Left lung (tissue), 14 donors: ENCODE data around the gene CNR1. TPM values are rescaled to one million over a fixed set of nuclear protein-coding genes. Genes with fewer than 3 reads are reported as not detected.
A peak's percentile ranks its signal among the peaks of the same experiment; 100 is the strongest.
"Not testable (repeated sequence)": the region's sequence is repeated elsewhere in the genome, so short reads cannot be mapped to it uniquely, and the experiment has no call there.

Source experiments
- ATAC-seq: fragments of 200-7000 bp; cut with Tn5 transposase; one replicate; pipeline ENCODE4 v1.9.1; 2020; ENCODE audit warnings: moderate library complexity
- DNase-seq, 4 donors: peaks; one replicate each; pipeline ENCODE4 v3.0.0-alpha.2; 2013 to 2020
- H3K27ac ChIP-seq, 2 donors: fragments of 200-600 bp; sonication (generic) in 1 of 2; one replicate each; pipeline versions ENCODE4 v1.5.0 to v1.8.0; 2020 to 2021
- H3K27me3 ChIP-seq, 2 donors: fragments of 200-600 bp; sonication (generic) in 1 of 2; one replicate each; pipeline versions ENCODE4 v1.5.0 to v1.8.0; 2020 to 2021
- H3K36me3 ChIP-seq, 2 donors: fragments of 200-600 bp; sonication (generic) in 1 of 2; one replicate each; pipeline versions ENCODE4 v1.5.0 to v1.8.0; 2020 to 2021
- H3K4me1 ChIP-seq, 2 donors: fragments of 200-600 bp; one replicate each; pipeline ENCODE4 v1.8.0; 2021
- H3K4me3 ChIP-seq, 2 donors: fragments of 200-600 bp; sonication (generic) in 1 of 2; one replicate each; pipeline versions ENCODE4 v1.5.0 to v1.8.0; 2020 to 2021; ENCODE audit warnings: mild to moderate bottlenecking in 1 of 2
- H3K9me3 ChIP-seq, 2 donors: fragments of 200-600 bp; sonication (generic) in 1 of 2; one replicate each; pipeline versions ENCODE4 v1.5.0 to v1.8.0; 2020 to 2021
- intact Hi-C, 2 donors: fragments of 100-400 bp; cut with DNase I; formaldehyde crosslinking; loops; one replicate each; pipeline versions ENCODE4 v1.11.2 to v1.14.2; 2022
- long read RNA-seq, 12 donors: library from polyadenylated mRNA in 2 of 12; unstranded in 2 of 12; transcript quantifications; one replicate each; pipeline ENCODE4 v2.0.0 and lab custom pipeline, GENCODE V29; 2019 to 2026
- polyA plus RNA-seq, 6 donors: library from polyadenylated mRNA; unstranded; fragments of 120-200 nt; gene quantifications; one replicate each; pipeline ENCODE4 v1.2.1, GENCODE V29; 2013; ENCODE audit not compliant: insufficient read length in 6 of 6
- total RNA-seq, 2 donors: library from RNA; stranded (reverse); fragmentation: NEBNext Ultra II Directional; extraction: Animal tissue kit (Norgen Biotek cat#: 25700); gene quantifications; one replicate each; pipeline ENCODE4 v1.2.1, GENCODE V29; 2021
- TF ChIP-seq, protein P1 (sequence below), 2 donors: fragments of 200-600 bp; sonication (generic) in 1 of 2; IDR thresholded peaks; one replicate each; pipeline versions ENCODE4 v1.5.0 to v1.8.0; 2021; ENCODE audit warnings: antibody characterized with exemption in 2 of 2
- donor health status: DM: no; HTN: yes; CAD: no.
- donor health status: DM: no; HTN: no; CAD: no.

The CNR1 gene
- 10 to 100 TPM; 16.4 to 29.8 TPM for total RNA-seq
- under 1 TPM; 0.13 to 0.30 (median 0.17) TPM for polyA plus RNA-seq
- long read RNA-seq, donor 1, partial matches to known transcripts: 0 of 1 reads
- long read RNA-seq, donor 1, other reads (novel, unspliced or antisense): 0 of 1 reads
- long read RNA-seq, donor 2: 0 reads
- long read RNA-seq, donor 3: 0 reads
- long read RNA-seq, donor 4, partial matches to known transcripts: 0 of 1 reads
- long read RNA-seq, donor 4, other reads (novel, unspliced or antisense): 1 of 1 reads
- long read RNA-seq, donor 5, full-length matches to known transcripts: 1 of 1 reads
- long read RNA-seq, donor 5, partial matches to known transcripts: 0 of 1 reads
- long read RNA-seq, donor 5, other reads (novel, unspliced or antisense): 0 of 1 reads
- long read RNA-seq, donor 6: 0 reads
- long read RNA-seq, donor 7: 0 reads
- long read RNA-seq, donor 8: 0 reads
- long read RNA-seq, donor 9: 0 reads
- long read RNA-seq, donor 10: 0 reads
- long read RNA-seq, donor 11, full-length matches to known transcripts: 25 of 25 reads
- long read RNA-seq, donor 11, partial matches to known transcripts: 0 of 25 reads
- long read RNA-seq, donor 11, other reads (novel, unspliced or antisense): 0 of 25 reads
- long read RNA-seq, donor 12: 0 reads

DNA sequence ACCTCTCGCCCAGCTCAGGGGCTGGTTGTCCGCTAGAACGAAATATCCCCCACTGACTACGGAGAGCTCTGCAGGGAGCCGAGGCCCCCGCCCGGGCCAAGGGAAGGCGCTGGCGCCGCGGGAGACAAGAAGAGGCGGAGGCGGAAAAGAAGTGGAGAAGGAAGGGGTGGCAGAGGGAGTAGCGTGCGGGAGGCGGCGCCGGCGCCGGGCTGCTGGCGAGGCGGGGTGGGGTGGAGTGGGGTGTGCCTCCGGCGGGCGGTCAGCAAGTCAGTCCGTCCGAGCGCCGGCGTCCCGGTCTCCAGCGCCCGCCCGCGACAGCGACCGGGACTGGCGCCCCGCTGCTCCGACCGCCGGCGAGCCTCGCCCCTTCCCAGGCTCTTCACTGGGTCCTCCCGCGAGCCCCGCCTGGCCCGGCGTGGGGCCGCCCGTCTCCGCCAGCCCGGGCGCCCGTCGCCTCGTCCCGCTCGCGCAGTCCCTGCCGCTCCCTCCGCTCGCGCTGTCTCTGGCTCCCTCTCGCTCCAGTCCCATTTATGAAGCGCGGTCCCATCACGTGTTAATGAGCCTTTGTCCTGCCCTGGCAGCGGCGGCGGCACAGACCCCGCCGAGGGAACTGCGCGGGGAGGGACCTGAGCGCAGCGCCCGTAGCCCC is at the start of gene CNR1:
Gene CNR1 (minus strand): TSS at position 504 of the 649 bp plus-strand sequence. CDS start 21,073 bp downstream, outside the sequence.
- Histone ChIP-seq H3K36me3 (no peaks in the 10 kb centered on the region), H3K27me3 (peaks cover 38 to 97% of the 10 kb centered on the region in 2 donors), H3K4me3 (peak within 1 kb of the TSS; percentile 36 to 53), H3K9me3 (no peaks in the 10 kb centered on the region), H3K4me1 (peaks cover 0 to 21% of the 10 kb centered on the region in 2 donors), H3K27ac (peak within 1 kb of the TSS; percentile 46 to 72)
- DNase-seq (peak in 3 of 4 donors; percentile 44 to 94 (median 84)), ATAC-seq (peak; percentile 95)
- intact Hi-C loops: no loop called here
- TF ChIP-seq, protein P1, sequence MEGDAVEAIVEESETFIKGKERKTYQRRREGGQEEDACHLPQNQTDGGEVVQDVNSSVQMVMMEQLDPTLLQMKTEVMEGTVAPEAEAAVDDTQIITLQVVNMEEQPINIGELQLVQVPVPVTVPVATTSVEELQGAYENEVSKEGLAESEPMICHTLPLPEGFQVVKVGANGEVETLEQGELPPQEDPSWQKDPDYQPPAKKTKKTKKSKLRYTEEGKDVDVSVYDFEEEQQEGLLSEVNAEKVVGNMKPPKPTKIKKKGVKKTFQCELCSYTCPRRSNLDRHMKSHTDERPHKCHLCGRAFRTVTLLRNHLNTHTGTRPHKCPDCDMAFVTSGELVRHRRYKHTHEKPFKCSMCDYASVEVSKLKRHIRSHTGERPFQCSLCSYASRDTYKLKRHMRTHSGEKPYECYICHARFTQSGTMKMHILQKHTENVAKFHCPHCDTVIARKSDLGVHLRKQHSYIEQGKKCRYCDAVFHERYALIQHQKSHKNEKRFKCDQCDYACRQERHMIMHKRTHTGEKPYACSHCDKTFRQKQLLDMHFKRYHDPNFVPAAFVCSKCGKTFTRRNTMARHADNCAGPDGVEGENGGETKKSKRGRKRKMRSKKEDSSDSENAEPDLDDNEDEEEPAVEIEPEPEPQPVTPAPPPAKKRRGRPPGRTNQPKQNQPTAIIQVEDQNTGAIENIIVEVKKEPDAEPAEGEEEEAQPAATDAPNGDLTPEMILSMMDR (IDR thresholded peaks at IDR 0.05): no peak

DNA sequence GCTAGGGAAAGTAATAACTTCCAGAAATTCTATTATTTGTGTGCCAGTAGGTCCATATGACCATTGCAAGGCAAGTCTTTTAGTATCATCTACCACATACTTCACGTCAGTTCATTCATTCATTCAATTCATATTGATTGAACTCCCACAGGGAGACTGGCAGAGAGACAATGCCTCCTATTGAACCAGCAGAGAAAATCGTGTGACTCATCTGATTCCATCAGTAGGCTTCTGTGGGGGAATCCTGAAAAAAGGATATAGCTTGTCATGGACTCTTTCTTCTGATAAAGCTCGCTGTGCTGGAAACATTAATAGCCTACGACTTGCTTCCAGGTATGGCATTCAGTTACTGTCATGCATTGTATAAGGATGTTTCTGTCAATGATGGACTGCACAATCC is 45.3 kb upstream of the CNR1 start:
- TF ChIP-seq, protein P1 (IDR thresholded peaks at IDR 0.05): no peak
- DNase-seq: no peak
- no peaks in the 10 kb centered on the region for H3K36me3 ChIP-seq
- no peak overlapping the region for H3K27ac ChIP-seq
- intact Hi-C loops: no loop called here
- H3K4me1 ChIP-seq: no peaks in the 10 kb centered on the region
- H3K27me3 ChIP-seq: no peaks in the 10 kb centered on the region
- no peak for ATAC-seq
- no peaks in the 10 kb centered on the region for H3K9me3 ChIP-seq
- H3K4me3 ChIP-seq: no peak overlapping the region

DNA sequence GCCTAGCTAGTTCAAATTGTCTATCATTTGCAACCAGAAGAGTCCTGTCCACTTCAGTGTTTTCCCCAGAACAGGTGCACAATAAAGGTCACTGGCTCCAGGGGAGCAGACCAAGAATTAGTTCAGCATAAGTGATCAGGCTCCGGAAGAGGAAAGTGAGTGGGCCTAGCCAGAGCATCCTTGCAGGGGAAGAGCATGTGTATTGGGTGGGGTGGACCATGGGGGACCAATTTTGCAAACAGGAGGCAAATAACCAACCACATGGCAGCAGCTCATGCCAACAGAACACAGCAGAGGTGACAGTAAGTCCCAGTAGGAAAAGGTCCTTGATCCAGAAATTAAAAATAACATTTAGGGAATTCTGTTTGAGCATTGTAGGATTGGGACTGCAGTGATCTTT is 43.2 kb upstream of the CNR1 start:
- intact Hi-C loops: no loop called here
- no peak for DNase-seq

DNA sequence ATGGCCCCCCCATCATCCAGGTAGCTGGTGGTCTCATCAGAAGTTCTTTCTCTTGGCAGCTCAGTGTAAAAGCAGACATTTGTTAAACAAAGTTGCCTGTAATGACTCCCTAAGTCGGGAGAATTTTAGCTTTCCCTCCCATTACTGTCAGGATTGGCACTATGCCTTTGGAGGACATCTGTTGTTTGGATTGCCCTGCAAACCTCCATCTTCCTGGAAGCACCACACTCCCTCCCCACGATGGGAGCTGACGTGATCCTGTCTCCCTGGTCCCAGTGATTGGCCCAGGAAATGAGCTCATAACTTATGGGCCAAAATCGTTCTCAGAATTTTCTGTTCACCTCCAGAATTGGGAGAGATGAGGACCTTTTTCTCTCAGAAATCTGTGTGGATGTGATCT is 42.6 kb upstream of the CNR1 start:
- no peak overlapping the region for H3K27ac ChIP-seq
- H3K36me3 ChIP-seq: no peaks in the 10 kb centered on the region
- intact Hi-C loops: no loop called here
- H3K4me3 ChIP-seq: no peak overlapping the region
- peaks cover 0 to 11% of the 10 kb centered on the region in 2 donors for H3K9me3 ChIP-seq
- no peaks in the 10 kb centered on the region for H3K27me3 ChIP-seq
- TF ChIP-seq, protein P1 (IDR thresholded peaks at IDR 0.05): no peak
- no peaks in the 10 kb centered on the region for H3K4me1 ChIP-seq
- DNase-seq (no peak), ATAC-seq (no peak)

More for the DNA sequence above, 43.2 kb upstream of the CNR1 start:
- no peak overlapping the region for H3K27ac ChIP-seq
- H3K4me1 ChIP-seq: no peaks in the 10 kb centered on the region
- no peaks in the 10 kb centered on the region for H3K36me3 ChIP-seq
- TF ChIP-seq, protein P1 (IDR thresholded peaks at IDR 0.05): no peak
- no peaks in the 10 kb centered on the region for H3K27me3 ChIP-seq
- no peak for ATAC-seq
- H3K9me3 ChIP-seq: peaks cover 0 to 7% of the 10 kb centered on the region in 2 donors
- H3K4me3 ChIP-seq: no peak overlapping the region

DNA sequence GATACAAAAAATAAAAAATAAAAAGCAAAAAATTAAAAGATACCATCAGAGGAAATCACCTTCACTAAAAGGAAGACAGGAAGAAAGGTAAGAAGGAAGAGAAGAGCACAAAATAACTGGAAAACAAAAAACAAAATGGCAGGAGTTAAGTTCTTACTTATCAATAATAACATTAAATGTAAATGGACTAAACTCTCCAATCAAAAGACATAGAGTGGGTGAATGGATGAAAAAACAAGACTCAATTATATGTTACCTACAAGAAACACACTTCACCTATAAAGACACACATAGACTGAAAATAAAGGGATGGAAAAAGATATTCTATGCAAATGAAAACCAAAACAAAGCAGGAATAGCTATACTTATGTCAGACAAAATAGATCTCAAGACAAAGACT is 35.6 kb upstream of the CNR1 start:
- H3K27ac ChIP-seq, intact Hi-C loops, H3K4me1 ChIP-seq, H3K27me3 ChIP-seq, DNase-seq, H3K4me3 ChIP-seq, H3K36me3 ChIP-seq, ATAC-seq: not testable (repeated sequence)
- H3K9me3 ChIP-seq: peaks cover 0 to 27% of the 10 kb centered on the region in 2 donors
